Neural cell (in vitro differentiated cells): ENCODE data around the gene ARHGAP25. TPM values are rescaled to one million over a fixed set of nuclear protein-coding genes. Genes with fewer than 3 reads are reported as not detected.

Experiments used
- H2AFZ ChIP-seq: fragments of 200-600, 300-800 bp; sonication (generic), shearing (Covaris generic); 2 replicates; pipeline ENCODE4 v1.6.0; 2014; ENCODE audit warnings: low read depth, mild to moderate bottlenecking, antibody characterized with exemption, low read length, moderate library complexity
- H3F3A ChIP-seq: fragments of 200-600 bp; shearing (Covaris generic); 2 replicates; pipeline ENCODE4 v1.6.1; 2016; ENCODE audit warnings: mild to moderate bottlenecking, moderate library complexity, mixed read lengths, antibody characterized with exemption, low read length; ENCODE audit not compliant: insufficient read depth, poor library complexity, severe bottlenecking
- H3K27ac ChIP-seq: fragments of 200-600, 300-800 bp; sonication (generic), shearing (Covaris generic); 2 replicates; pipeline ENCODE4 v1.5.1; 2014; ENCODE audit warnings: mild to moderate bottlenecking, low read length, moderate library complexity
- H3K27me3 ChIP-seq: fragments of 300-800, 200-600 bp; sonication (generic), shearing (Covaris generic); 2 replicates; pipeline ENCODE4 v1.6.0; 2014; ENCODE audit warnings: mild to moderate bottlenecking, low read depth, low read length, moderate library complexity; ENCODE audit not compliant: insufficient read depth
- H3K36me3 ChIP-seq: fragments of 300-800, 200-600 bp; sonication (generic), shearing (Covaris generic); 2 replicates; pipeline ENCODE4 v1.5.1; 2014; ENCODE audit warnings: mild to moderate bottlenecking, antibody characterized with exemption, low read length, moderate library complexity; ENCODE audit not compliant: insufficient read depth
- H3K4me2 ChIP-seq: fragments of 300-800, 200-600 bp; sonication (generic), shearing (Covaris generic); 2 replicates; pipeline ENCODE4 v1.6.0; 2014; ENCODE audit warnings: mild to moderate bottlenecking, low read length
- H3K4me3 ChIP-seq: fragments of 300-800, 200-600 bp; sonication (generic), shearing (Covaris generic); 2 replicates; pipeline ENCODE4 v1.5.1; 2014; ENCODE audit warnings: mild to moderate bottlenecking, low read length, moderate library complexity
- H3K79me2 ChIP-seq: fragments of 200-600 bp; shearing (Covaris generic); replicated peaks from 2 replicates; pipeline ENCODE4 v1.6.0; 2014; ENCODE audit warnings: mild to moderate bottlenecking, low read length, moderate library complexity; ENCODE audit not compliant: insufficient read depth
- H3K9ac ChIP-seq: fragments of 300-800, 200-600 bp; sonication (generic), shearing (Covaris generic); 2 replicates; pipeline ENCODE4 v1.6.1; 2016; ENCODE audit warnings: mild to moderate bottlenecking, low read length, mixed read lengths
- H3K9me2 ChIP-seq: fragments of 200-600 bp; shearing (Covaris generic); 2 replicates; pipeline ENCODE4 v1.6.1; 2016; ENCODE audit warnings: mild to moderate bottlenecking, low read length, mixed read lengths; ENCODE audit not compliant: insufficient read depth
- H3K9me3 ChIP-seq: fragments of 200-600, 300-800 bp; sonication (generic), shearing (Covaris generic); 2 replicates; pipeline ENCODE4 v1.6.1; 2016; ENCODE audit warnings: mild to moderate bottlenecking, mixed run types, low read length, moderate library complexity, mixed read lengths
- H4K20me1 ChIP-seq: fragments of 200-600 bp; shearing (Covaris generic); 2 replicates; pipeline ENCODE4 v1.6.1; 2016; ENCODE audit warnings: mild to moderate bottlenecking, mixed run types; ENCODE audit not compliant: insufficient read depth
- EP300 ChIP-seq: fragments of 450-650 bp; conservative IDR thresholded peaks from 2 replicates; pipeline ENCODE4 v1.6.1; 2014; ENCODE audit warnings: antibody characterized with exemption, mild to moderate bottlenecking, moderate library complexity; ENCODE audit not compliant: poor library complexity, severe bottlenecking
- EZH2 ChIP-seq: fragments of 200-600, 300-800 bp; shearing (Covaris generic), sonication (generic); IDR thresholded peaks from 2 replicates; pipeline ENCODE4 v1.6.1; 2014; ENCODE audit warnings: antibody characterized with exemption, low read length, borderline replicate concordance, mild to moderate bottlenecking; ENCODE audit not compliant: insufficient read depth, poor library complexity, severe bottlenecking
- MXI1 ChIP-seq: fragments of 450-650 bp; conservative IDR thresholded peaks from 2 replicates; pipeline ENCODE4 v1.6.1; 2014; ENCODE audit warnings: antibody characterized with exemption, mild to moderate bottlenecking; ENCODE audit not compliant: poor library complexity, severe bottlenecking
- POLR2AphosphoS5 ChIP-seq: IDR thresholded peaks from 2 replicates; pipeline ENCODE4 v1.6.1; 2012
- RAD21 ChIP-seq: fragments of 450-650 bp; conservative IDR thresholded peaks from 2 replicates; pipeline ENCODE4 v1.6.1; 2014; ENCODE audit warnings: antibody characterized with exemption, mild to moderate bottlenecking, moderate library complexity
- SMC3 ChIP-seq: fragments of 450-650 bp; conservative IDR thresholded peaks from 2 replicates; pipeline ENCODE4 v1.6.1; 2014; ENCODE audit warnings: antibody characterized with exemption, mild to moderate bottlenecking, moderate library complexity; ENCODE audit not compliant: poor library complexity
- TAF1 ChIP-seq: IDR thresholded peaks from 2 replicates; pipeline ENCODE4 v1.6.1; 2012; ENCODE audit warnings: low read depth
- polyA plus RNA-seq: library from polyadenylated mRNA; depleted of rRNA; stranded (reverse); fragments of >200 nt; gene quantifications from 2 replicates; pipeline ENCODE4 v1.2.3, GENCODE V29; 2014
- TF ChIP-seq, protein P1 (sequence below): IDR thresholded peaks from 2 replicates; pipeline ENCODE4 v1.6.1; 2012; ENCODE audit warnings: borderline replicate concordance
- TF ChIP-seq, protein P2 (sequence below): fragments of 450-650 bp; IDR thresholded peaks from 2 replicates; pipeline ENCODE4 v1.5.1; 2014; ENCODE audit warnings: antibody characterized with exemption, mild to moderate bottlenecking, moderate library complexity; ENCODE audit not compliant: poor library complexity, severe bottlenecking

The ARHGAP25 gene
- polyA plus RNA-seq, 1 donor from 2014 or later = not detected

DNA sequence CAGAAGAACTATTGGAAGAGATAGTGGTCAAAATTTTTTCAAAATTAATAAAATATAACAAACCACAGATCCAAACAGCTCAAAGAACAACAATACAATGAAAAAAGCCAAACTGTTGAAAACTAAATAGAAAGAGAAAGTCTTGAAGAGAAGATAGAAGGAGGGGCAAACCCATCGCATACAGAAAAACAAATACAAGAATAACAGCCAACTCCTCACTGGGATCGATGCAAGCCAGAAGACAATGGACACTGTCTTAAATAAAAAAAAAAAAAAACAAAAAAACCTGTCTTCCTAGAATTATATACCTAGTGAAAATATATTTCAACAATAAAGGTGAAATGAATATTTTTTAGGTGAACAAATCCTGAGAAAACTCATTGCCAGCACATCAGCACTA is 34.1 kb upstream of the ARHGAP25 start:
- Histone ChIP-seq H4K20me1 (no peaks in the 10 kb centered on the region), H3K4me2 (no peak overlapping the region), H3K9me2 (no peaks in the 10 kb centered on the region), H3K9ac (no peak overlapping the region), H3K36me3 (no peaks in the 10 kb centered on the region), H3F3A (no peaks in the 10 kb centered on the region), H3K27me3 (no peaks in the 10 kb centered on the region), H2AFZ (no peak overlapping the region), H3K79me2 (no peaks in the 10 kb centered on the region), H3K4me3 (no peak overlapping the region), H3K27ac (no peak overlapping the region), H3K9me3 (no peaks in the 10 kb centered on the region)
- TF ChIP-seq TAF1 (no peak), EP300 (no peak), SMC3 (no peak), EZH2 (no peak), MXI1 (no peak), RAD21 (no peak), POLR2AphosphoS5 (no peak)
- TF ChIP-seq, protein P1, sequence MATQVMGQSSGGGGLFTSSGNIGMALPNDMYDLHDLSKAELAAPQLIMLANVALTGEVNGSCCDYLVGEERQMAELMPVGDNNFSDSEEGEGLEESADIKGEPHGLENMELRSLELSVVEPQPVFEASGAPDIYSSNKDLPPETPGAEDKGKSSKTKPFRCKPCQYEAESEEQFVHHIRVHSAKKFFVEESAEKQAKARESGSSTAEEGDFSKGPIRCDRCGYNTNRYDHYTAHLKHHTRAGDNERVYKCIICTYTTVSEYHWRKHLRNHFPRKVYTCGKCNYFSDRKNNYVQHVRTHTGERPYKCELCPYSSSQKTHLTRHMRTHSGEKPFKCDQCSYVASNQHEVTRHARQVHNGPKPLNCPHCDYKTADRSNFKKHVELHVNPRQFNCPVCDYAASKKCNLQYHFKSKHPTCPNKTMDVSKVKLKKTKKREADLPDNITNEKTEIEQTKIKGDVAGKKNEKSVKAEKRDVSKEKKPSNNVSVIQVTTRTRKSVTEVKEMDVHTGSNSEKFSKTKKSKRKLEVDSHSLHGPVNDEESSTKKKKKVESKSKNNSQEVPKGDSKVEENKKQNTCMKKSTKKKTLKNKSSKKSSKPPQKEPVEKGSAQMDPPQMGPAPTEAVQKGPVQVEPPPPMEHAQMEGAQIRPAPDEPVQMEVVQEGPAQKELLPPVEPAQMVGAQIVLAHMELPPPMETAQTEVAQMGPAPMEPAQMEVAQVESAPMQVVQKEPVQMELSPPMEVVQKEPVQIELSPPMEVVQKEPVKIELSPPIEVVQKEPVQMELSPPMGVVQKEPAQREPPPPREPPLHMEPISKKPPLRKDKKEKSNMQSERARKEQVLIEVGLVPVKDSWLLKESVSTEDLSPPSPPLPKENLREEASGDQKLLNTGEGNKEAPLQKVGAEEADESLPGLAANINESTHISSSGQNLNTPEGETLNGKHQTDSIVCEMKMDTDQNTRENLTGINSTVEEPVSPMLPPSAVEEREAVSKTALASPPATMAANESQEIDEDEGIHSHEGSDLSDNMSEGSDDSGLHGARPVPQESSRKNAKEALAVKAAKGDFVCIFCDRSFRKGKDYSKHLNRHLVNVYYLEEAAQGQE = no peak
- TF ChIP-seq, protein P2, sequence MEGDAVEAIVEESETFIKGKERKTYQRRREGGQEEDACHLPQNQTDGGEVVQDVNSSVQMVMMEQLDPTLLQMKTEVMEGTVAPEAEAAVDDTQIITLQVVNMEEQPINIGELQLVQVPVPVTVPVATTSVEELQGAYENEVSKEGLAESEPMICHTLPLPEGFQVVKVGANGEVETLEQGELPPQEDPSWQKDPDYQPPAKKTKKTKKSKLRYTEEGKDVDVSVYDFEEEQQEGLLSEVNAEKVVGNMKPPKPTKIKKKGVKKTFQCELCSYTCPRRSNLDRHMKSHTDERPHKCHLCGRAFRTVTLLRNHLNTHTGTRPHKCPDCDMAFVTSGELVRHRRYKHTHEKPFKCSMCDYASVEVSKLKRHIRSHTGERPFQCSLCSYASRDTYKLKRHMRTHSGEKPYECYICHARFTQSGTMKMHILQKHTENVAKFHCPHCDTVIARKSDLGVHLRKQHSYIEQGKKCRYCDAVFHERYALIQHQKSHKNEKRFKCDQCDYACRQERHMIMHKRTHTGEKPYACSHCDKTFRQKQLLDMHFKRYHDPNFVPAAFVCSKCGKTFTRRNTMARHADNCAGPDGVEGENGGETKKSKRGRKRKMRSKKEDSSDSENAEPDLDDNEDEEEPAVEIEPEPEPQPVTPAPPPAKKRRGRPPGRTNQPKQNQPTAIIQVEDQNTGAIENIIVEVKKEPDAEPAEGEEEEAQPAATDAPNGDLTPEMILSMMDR = no peak

DNA sequence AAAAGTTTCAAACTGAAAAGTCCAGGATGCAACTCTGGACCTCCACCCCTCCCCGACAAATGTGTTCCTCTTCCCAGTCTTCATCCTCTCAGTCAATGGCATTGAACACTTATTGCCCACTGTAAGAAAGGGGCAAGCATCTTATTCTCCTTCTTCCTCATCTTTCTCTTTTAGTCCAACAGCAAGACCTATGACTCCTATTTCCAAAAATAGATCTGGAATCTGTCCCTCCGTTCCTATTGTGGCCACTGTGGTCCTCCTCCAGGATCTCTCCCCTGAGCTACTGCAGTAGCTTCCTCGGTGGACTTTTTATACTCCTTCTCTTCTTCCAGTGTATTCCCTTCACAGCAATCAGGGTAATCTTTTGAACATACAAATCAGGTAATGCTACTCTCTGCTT is 28.0 kb upstream of the ARHGAP25 start:
- Histone ChIP-seq H3K9ac (no peak overlapping the region), H3K36me3 (no peaks in the 10 kb centered on the region), H3K79me2 (no peaks in the 10 kb centered on the region), H3F3A (no peaks in the 10 kb centered on the region), H3K9me2 (no peaks in the 10 kb centered on the region), H3K4me3 (no peak overlapping the region), H3K9me3 (no peaks in the 10 kb centered on the region), H4K20me1 (no peaks in the 10 kb centered on the region), H3K27me3 (no peaks in the 10 kb centered on the region), H2AFZ (no peak overlapping the region), H3K27ac (no peak overlapping the region), H3K4me2 (no peak overlapping the region)
- TF ChIP-seq, protein P2 = no peak
- TF ChIP-seq TAF1 = no peak
- TF ChIP-seq SMC3 = no peak
- no peak for TF ChIP-seq EZH2
- no peak for TF ChIP-seq MXI1
- TF ChIP-seq, protein P1 = no peak
- no peak for TF ChIP-seq EP300
- TF ChIP-seq RAD21 = no peak
- TF ChIP-seq POLR2AphosphoS5 = no peak
